GM23248 (cell line): Measurements from ENCODE around the gene ALDH4A1.

Source experiments
- EZH2 ChIP-seq: fragments of 200-600 bp; sonication (generic); IDR thresholded peaks from 2 replicates; pipeline ENCODE4 v1.6.1; 2018; ENCODE audit warnings: antibody characterized with exemption, mild to moderate bottlenecking; ENCODE audit not compliant: insufficient read depth, poor library complexity, severe bottlenecking
- EZH2phosphoT487 ChIP-seq: fragments of 200-600 bp; sonication (generic); IDR thresholded peaks from 2 replicates; pipeline ENCODE4 v1.6.1; 2018; ENCODE audit warnings: antibody characterized with exemption, moderate library complexity, mild to moderate bottlenecking, low read depth; ENCODE audit not compliant: insufficient read depth

GRCh38 chr1:18907021-18907916 lies 4.9 kb upstream of the ALDH4A1 start:
- TF ChIP-seq EZH2 = no peak
- no peak for TF ChIP-seq EZH2phosphoT487
